Thyroid gland (tissue), 4 donors: ENCODE measurements around the gene SPEG.

Experiments used
- CTCF ChIP-seq, 6 experiments: fragments of 200-600 bp in 3 of 6; fragments of 450-650 bp in 3 of 6; sonication (generic) in 3 of 6; IDR thresholded peaks; one replicate each; pipeline ENCODE4 v1.5.1; 2016 to 2019; ENCODE audit warnings: antibody characterized with exemption in 6 of 6, mild to moderate bottlenecking in 2 of 6, inconsistent platforms in 1 of 6, moderate library complexity in 1 of 6
- POLR2A ChIP-seq, 2 donors: fragments of 450-650 bp; IDR thresholded peaks; one replicate each; pipeline ENCODE4 v1.6.1; 2017; ENCODE audit warnings: antibody characterized with exemption in 2 of 2, mild to moderate bottlenecking in 2 of 2, moderate library complexity in 1 of 2

DNA sequence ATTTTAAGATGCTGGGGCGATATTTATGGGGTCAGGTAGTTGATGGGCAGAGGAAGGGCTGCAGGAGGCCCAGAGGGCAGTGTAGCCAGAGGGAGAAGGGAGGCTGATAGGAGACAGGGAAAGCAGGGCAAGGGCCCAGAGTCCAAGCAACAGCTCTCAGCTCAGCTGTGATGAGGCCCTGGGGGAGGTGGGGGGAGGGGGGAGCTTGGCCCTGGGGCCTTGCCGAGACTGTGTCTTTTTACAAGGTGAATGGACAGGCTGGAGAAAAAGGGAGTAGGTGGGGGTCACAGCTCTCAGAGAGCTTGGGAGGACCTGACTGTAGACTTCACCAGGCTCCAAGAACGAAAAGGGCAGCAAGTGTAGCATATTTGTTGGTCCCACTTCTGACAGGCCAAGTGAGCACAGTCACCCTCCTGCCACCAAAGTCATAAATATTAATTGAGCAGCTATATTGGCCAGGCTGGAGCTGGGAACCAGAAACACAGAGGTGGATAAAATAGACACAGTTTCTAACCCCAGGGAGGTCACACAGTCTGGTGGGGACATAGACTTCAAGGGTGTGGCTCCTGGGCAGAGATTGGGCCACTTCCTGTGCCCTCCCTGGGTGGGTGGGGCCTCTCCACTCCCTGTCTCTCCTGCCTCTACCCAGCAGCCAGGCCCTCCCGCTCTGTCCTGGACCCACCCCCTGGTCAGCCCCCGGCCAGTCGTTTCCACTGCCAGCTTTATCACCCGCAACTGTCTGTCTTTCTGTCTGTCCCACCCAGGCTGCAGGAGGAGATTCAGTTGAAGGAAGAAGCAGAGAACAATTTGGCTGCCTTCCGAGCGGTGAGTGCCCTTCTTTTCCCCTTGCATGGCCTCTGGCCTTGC is 15.1 kb upstream of the SPEG start:
- TF ChIP-seq CTCF (IDR thresholded peaks at IDR 0.05) = no peak
- no peak for TF ChIP-seq POLR2A (IDR thresholded peaks at IDR 0.05)
